Brain microvascular endothelial cell (primary cell): ENCODE measurements around the gene NDUFAF3.

ENCODE experiments used
- DNase-seq: peaks from one replicate; pipeline ENCODE4 v3.0.0-alpha.2; 2020
- H3K27ac ChIP-seq: fragments of 250-450 bp; sonication (Bioruptor Pico); 2 replicates; pipeline ENCODE4 v1.5.1; 2020; ENCODE audit warnings: mild to moderate bottlenecking, moderate library complexity
- H3K27me3 ChIP-seq: fragments of 250-450 bp; sonication (Bioruptor Pico); replicated peaks from 2 replicates; pipeline ENCODE4 v1.5.1; 2020; ENCODE audit warnings: mild to moderate bottlenecking
- H3K36me3 ChIP-seq: fragments of 250-450 bp; sonication (Bioruptor Pico); replicated peaks from 2 replicates; pipeline ENCODE4 v1.5.1; 2020; ENCODE audit warnings: mild to moderate bottlenecking
- H3K4me3 ChIP-seq: 2 replicates; pipeline ENCODE4 v1.5.1; 2011; ENCODE audit warnings: low read depth, mild to moderate bottlenecking, control low read depth, low read length, moderate library complexity
- CTCF ChIP-seq: IDR thresholded peaks from 2 replicates; pipeline ENCODE4 v1.5.1; 2011; ENCODE audit warnings: low read depth, mild to moderate bottlenecking, moderate library complexity, low read length, control low read depth, inconsistent platforms; ENCODE audit errors: missing control alignments
- in situ Hi-C: cut with HindIII; loops from 2 replicates; pipeline ENCODE4 v1.10.0; 2017; ENCODE audit warnings: low sequenced_read_pairs, low pct_ligation_motif_present

Gene NDUFAF3

DNA sequence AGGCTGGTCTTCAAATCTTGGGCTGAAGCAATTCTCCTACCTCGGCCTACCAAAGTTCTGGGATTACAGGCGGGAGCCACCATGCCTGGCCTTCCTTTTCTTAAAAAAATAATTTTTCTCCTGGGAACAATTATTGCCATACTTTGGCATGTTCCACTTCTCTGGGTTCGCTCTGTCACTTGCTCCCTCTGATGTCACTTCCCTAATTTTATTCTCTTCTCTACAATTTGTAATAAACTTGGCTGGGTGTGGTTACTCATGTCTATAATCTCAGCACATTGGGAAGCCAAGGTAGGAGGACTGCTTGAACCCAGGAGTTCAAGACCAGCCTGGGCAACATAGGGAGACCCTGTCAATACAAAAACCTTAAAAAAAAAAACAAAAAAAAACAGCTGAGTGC, 13.4 kb downstream of the NDUFAF3 start:
- in situ Hi-C loops: no loop called here
- H3K27ac ChIP-seq: no peak overlapping the region
- no peaks in the 10 kb centered on the region for H3K27me3 ChIP-seq
- H3K4me3 ChIP-seq: no peak overlapping the region
- DNase-seq: no peak
- TF ChIP-seq CTCF: no peak
- H3K36me3 ChIP-seq: peaks cover 55% of the 10 kb centered on the region

DNA sequence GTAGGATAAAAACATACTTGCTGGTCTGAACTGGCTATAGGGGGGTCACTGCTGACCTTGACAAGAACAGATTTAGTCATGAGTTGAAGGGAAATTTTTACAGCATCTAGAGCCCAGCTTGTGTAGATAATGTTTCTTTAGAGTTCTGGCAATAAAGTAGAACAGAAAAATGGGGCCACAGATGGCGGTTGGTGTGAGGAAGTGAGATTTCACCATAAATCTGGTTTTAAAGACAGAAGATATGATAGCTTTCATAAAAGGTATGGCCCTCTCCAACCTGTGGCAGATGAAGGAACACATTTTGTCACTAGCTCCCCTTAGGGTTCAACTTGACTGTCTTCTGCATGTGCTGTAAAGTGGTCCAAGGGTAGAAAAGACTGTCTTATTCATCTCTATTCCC, 31.6 kb downstream of the NDUFAF3 start:
- in situ Hi-C loops: no loop called here
- no peak for TF ChIP-seq CTCF
- H3K27ac ChIP-seq: no peak overlapping the region
- no peak overlapping the region for H3K4me3 ChIP-seq
- no peaks in the 10 kb centered on the region for H3K27me3 ChIP-seq
- H3K36me3 ChIP-seq: peaks cover 51% of the 10 kb centered on the region
- no peak for DNase-seq

DNA sequence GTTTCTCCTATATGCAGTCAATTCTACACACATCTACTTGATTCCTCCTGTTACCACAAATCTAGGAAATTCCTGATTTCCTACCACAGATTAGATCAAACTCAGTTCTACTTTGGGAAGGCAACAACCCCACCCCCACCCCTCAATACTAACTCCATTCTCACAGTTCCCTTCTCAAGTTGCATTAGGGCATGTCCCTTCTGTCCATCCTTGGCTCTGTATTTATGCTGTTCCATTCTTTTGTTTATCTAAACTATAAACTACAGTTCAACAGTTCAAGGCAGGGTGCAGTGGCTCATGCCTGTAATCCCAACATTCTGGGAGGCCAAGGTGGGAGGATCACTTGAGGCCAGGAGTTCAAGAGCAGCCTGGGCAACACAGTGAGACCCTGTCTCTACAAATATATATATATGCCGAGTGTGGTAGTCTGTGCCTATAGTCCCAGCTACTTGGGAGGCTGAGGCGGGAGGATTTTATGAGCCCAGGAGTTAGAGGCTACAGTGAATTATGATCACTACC, 32.5 kb downstream of the NDUFAF3 start:
- Histone ChIP-seq H3K27ac (no peak overlapping the region), H3K27me3 (no peaks in the 10 kb centered on the region), H3K4me3 (no peak overlapping the region), H3K36me3 (peaks cover 51% of the 10 kb centered on the region)
- in situ Hi-C loops: no loop called here
- DNase-seq: no peak
- no peak for TF ChIP-seq CTCF

DNA sequence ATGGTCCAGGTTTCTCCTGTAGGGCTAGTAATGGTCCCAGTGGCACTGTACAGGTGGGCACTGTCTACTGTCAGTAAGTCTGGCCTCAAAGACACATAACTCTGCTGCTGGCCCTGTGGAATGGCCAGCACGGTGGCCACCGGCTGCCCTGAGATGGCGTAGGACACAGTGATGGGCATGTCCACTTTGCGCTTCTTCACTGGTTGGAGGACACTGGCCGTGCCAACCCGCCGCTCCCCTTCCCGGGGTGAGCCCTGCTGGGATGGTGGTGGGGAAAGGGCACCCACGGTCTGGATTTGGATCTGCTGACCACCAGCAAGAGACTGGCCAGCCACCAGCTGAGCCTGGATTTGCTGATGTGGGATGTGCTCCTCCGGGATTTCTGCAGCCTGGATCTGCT, 35.3 kb downstream of the NDUFAF3 start:
- Histone ChIP-seq H3K27ac (no peak overlapping the region), H3K36me3 (peaks cover 45% of the 10 kb centered on the region), H3K27me3 (no peaks in the 10 kb centered on the region), H3K4me3 (no peak overlapping the region)
- no peak for TF ChIP-seq CTCF
- in situ Hi-C loops: no loop called here
- no peak for DNase-seq

DNA sequence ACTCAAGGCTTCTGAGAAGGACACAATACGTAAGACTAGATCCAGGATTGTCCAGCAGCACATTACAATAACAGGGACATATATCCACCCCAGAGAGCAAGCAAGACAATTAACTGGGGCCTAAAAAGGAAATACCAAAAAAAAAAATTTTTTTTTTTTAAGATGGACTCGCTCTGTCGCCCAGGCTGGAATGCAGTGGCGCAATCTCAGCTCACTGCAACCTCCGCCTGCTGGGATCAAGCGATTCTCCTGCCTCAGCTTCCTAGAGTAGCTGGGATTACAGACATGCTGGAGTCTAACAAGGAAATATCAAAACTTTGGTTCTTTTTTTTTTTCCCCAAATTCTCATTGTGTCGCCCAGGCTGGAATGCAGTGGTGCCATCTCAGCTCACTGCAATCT, 36.1 kb downstream of the NDUFAF3 start:
- peaks cover 42% of the 10 kb centered on the region for H3K36me3 ChIP-seq
- in situ Hi-C loops: no loop called here
- H3K4me3 ChIP-seq: no peak overlapping the region
- DNase-seq: no peak
- no peak for TF ChIP-seq CTCF
- H3K27ac ChIP-seq: no peak overlapping the region
- H3K27me3 ChIP-seq: no peaks in the 10 kb centered on the region
